Mesothelial cell of epicardium (in vitro differentiated cells): ENCODE results near the gene ADAM15. TPM values are rescaled to one million over a fixed set of nuclear protein-coding genes. Genes with fewer than 3 reads are reported as not detected.

Experiments used
- DNase-seq, 2 experiments: peaks; one replicate each; pipeline ENCODE4 v3.0.0; 2021; ENCODE audit warnings: low spot score in 2 of 2; ENCODE audit not compliant: unreplicated experiment in 2 of 2
- H3K27ac Mint-ChIP-seq: 2 replicates; pipeline ENCODE4 v1.8.0; 2021; ENCODE audit warnings: mixed read lengths
- H3K27me3 Mint-ChIP-seq: 2 replicates; pipeline ENCODE4 v1.8.0; 2021; ENCODE audit warnings: low read depth, mixed read lengths
- H3K36me3 Mint-ChIP-seq: 2 replicates; pipeline ENCODE4 v1.8.0; 2021; ENCODE audit warnings: mixed read lengths
- H3K4me1 Mint-ChIP-seq: 2 replicates; pipeline ENCODE4 v1.8.0; 2021; ENCODE audit warnings: mixed read lengths
- H3K4me3 Mint-ChIP-seq: 2 replicates; pipeline ENCODE4 v1.8.0; 2021; ENCODE audit warnings: mild to moderate bottlenecking, moderate library complexity, mixed read lengths
- H3K9me3 Mint-ChIP-seq: 2 replicates; pipeline ENCODE4 v1.8.0; 2021; ENCODE audit warnings: mixed read lengths
- CTCF ChIP-seq: fragments of 200-600 bp; sonication (generic); IDR thresholded peaks from one replicate; pipeline ENCODE4 v1.5.0; 2021; ENCODE audit warnings: antibody characterized with exemption; ENCODE audit not compliant: unreplicated experiment
- total RNA-seq: library from RNA; stranded (reverse); gene quantifications from 3 replicates; pipeline ENCODE4 v1.2.1, GENCODE V29; 2021

Gene ADAM15
- total RNA-seq, 1 donor from 2014 or later: 36.1 TPM

DNA sequence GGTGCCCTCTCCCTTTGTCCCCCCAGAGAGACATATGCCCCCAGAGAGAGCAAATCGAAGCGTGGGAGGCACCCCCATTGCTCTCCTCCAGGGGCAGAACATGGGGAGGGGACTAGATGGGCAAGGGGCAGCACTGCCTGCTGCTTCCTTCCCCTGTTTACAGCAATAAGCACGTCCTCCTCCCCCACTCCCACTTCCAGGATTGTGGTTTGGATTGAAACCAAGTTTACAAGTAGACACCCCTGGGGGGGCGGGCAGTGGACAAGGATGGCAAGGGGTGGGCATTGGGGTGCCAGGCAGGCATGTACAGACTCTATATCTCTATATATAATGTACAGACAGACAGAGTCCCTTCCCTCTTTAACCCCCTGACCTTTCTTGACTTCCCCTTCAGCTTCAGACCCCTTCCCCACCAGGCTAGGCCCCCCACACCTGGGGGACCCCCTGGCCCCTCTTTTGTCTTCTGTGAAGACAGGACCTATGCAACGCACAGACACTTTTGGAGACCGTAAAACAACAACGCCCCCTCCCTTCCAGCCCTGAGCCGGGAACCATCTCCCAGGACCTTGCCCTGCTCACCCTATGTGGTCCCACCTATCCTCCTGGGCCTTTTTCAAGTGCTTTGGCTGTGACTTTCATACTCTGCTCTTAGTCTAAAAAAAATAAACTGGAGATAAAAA is 35.9 kb downstream of the ADAM15 start:
- H3K27ac Mint-ChIP-seq: no peak overlapping the region
- H3K27me3 Mint-ChIP-seq: peaks cover 23% of the 10 kb centered on the region
- H3K4me3 Mint-ChIP-seq: no peak overlapping the region
- no peaks in the 10 kb centered on the region for H3K36me3 Mint-ChIP-seq
- no peaks in the 10 kb centered on the region for H3K9me3 Mint-ChIP-seq
- no peak for TF ChIP-seq CTCF
- DNase-seq: no peak
- peaks cover 35% of the 10 kb centered on the region for H3K4me1 Mint-ChIP-seq

GRCh38 chr1:155091071-155092051 is 40.2 kb downstream of the ADAM15 start:
- Mint-ChIP-seq H3K27me3 (no peaks in the 10 kb centered on the region), H3K9me3 (no peaks in the 10 kb centered on the region), H3K36me3 (no peaks in the 10 kb centered on the region), H3K4me3 (no peak overlapping the region), H3K27ac (no peak overlapping the region), H3K4me1 (peaks cover 33% of the 10 kb centered on the region)
- DNase-seq: peak; percentile 69 to 95
- TF ChIP-seq CTCF: peak; percentile 98

GRCh38 chr1:155092131-155092530 is 41.0 kb downstream of the ADAM15 start:
- Mint-ChIP-seq H3K27ac (no peak overlapping the region), H3K4me3 (no peak overlapping the region), H3K36me3 (no peaks in the 10 kb centered on the region), H3K27me3 (no peaks in the 10 kb centered on the region), H3K4me1 (peaks cover 33% of the 10 kb centered on the region), H3K9me3 (no peaks in the 10 kb centered on the region)
- no peak for TF ChIP-seq CTCF
- DNase-seq: no peak

DNA sequence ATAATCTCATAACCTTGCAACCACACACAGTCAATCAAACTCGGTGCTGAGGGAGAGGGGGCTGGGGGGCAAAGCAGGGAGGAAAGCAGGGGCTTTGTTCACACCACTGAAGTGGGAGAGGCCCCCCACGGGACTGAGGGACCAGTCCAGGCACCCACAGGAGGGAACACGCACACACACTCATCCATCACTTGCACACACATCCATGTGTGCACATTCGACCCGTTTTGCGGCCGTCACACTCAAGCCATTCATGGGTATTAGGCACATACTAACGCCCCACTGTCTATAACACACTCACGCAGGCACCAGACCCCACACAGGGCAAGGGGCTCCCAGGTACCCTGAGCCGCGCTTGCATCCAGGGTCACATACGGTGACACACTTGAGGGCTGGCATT is 41.5 kb downstream of the ADAM15 start:
- Mint-ChIP-seq H3K27me3 (no peaks in the 10 kb centered on the region), H3K9me3 (no peaks in the 10 kb centered on the region), H3K36me3 (no peaks in the 10 kb centered on the region), H3K4me3 (no peak overlapping the region), H3K27ac (peak overlapping the region; percentile 56), H3K4me1 (peaks cover 33% of the 10 kb centered on the region)
- no peak for TF ChIP-seq CTCF
- DNase-seq: no peak

DNA sequence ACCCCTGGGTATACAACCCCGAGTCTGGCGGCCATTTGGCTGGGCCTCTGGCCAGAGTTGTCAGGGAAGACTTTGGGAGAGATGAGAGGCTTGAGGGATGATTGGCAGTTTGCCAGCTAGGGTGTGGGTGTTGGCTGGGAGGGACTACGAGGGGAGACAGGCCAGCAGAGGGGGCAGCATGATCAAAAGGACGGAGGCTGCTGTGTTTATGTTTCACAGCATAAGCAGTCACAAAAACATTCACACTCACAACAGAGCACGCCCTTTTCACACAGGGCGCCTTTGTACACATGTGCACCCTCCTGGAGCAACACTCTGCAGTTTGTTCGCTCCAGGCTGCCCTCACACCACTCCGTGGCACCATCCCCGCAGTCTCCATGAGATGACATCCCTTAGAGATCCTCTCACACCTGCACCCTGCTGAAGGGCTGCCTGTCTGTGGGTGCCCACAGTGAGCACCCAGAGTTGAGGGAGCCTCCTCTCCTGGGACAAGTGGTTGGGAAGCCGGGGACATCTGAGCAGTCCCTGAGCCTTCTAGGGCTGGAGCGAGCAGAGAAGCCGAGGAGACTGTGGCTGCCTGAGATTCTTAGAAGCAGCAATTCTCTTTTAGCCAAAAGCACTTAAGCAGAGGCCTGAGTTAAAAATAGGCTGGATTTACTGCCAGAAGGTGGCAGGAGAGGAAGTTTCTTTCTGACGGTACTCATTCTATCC is 43.0 kb downstream of the ADAM15 start:
- Mint-ChIP-seq H3K27me3 (peaks cover 1% of the 10 kb centered on the region), H3K4me1 (peaks cover 33% of the 10 kb centered on the region), H3K36me3 (no peaks in the 10 kb centered on the region), H3K4me3 (no peak overlapping the region), H3K9me3 (no peaks in the 10 kb centered on the region), H3K27ac (peak overlapping the region; percentile 93)
- peak; percentile 59 to 74 for DNase-seq
- peak; percentile 18 for TF ChIP-seq CTCF
